Stimulated activated CD4-positive, alpha-beta T cell treated with anti-CD3 and anti-CD28 coated beads, Interleukin-4, amount 100 ng/mL, for 24 hours (primary cell): ENCODE results near the gene RGS7.
"Not testable (repeated sequence)": the region's sequence is repeated elsewhere in the genome, so short reads cannot be mapped to it uniquely, and the experiment has no call there.

ENCODE experiments used
- DNase-seq: peaks from one replicate; pipeline ENCODE4 v3.0.0-alpha.2; 2020

Gene RGS7

DNA sequence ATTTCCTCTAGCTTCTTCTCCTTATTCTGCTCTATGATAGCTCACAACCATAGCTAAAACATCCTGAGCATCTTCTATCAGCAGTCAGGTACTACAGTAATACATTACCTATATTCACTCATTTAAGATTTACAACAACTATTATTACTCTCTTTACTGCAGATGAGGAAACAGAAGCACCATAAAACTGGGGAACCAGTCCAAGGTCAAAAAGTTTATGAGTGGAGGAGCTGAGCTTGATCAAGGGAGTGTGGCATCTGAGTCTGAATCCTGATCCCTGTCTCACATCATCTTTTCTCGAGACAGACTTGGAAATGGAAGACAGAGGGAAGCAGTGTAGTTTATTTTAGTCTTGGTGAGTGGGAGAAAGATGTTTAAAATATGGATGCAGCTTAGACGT lies 288.6 kb downstream of the RGS7 start:
- DNase-seq, result no peak

DNA sequence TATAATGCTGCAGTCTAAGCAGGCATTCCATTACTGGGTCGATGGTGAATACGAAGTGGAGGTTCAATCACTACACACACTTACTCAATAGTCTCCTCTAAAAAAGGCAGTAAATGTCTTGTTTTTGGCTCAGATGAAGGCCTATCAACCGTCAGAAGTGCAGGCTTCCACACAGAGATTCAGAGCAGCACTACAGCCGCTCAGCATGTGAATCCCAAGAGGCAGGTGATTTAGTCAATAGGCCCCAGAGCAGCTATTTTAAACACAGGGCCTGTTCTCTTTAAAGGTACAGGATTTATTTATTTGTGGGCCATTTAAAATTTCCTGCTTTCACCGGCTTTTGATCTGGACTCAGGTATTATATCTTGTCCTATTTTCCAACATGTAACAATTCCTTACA lies 293.7 kb downstream of the RGS7 start:
- no peak for DNase-seq

DNA sequence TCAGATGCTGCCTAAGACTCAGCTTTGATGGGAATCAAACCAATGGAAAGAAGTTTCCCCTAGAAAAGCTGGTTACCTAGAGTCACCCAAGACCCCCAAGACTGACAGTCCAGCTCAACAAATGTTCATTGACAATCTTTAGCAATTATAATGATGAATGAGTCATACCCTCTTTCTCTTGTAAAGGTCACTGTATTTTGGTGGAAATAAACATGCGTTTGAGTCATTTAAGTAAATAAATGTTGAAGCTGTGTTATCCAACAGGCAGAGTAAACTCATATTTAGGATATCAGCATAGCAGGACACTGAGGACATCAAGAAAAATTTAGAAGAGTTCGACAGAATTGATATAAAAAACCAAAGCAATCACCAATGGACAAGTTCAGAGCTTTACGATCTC lies 295.9 kb downstream of the RGS7 start:
- DNase-seq, result no peak

DNA sequence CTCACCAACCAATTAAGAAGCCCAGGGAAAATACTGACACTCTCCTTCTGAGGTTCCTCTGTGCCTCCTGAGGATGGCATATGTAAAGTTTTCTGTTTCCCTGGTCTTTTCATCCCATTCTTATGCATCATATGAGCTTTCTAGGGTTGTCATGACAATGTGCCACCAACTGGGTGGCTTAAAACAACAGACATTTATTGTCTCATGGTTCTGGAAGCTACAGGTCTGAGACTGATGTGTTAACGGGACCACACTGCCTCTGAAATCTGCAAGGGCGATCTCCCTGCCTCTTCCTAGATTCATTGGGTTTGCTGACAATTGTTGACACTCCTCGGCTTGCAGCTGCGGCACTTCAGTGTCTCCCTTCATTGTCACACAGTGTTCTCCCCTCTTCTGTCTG lies 308.4 kb downstream of the RGS7 start:
- no peak for DNase-seq

DNA sequence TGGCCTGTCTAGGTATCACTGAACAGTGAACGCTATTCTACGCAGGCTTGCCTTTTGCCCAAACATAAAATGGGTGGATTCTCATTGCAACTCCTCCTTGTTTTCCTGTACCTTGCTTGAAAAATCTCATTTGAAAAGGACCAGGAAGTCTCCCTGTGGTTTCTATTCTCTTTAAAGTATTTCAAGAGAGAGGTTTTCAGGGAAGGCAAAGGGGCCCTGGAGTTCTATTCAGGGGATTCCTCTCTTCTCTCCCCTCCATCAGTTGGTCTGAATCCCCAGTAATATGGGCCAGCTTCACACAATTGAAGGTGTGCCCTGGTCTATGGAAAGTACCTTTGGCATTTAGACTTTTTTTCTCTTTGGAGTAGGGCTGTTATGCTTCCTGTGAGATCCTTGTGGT lies 311.3 kb downstream of the RGS7 start:
- DNase-seq, result no peak

DNA sequence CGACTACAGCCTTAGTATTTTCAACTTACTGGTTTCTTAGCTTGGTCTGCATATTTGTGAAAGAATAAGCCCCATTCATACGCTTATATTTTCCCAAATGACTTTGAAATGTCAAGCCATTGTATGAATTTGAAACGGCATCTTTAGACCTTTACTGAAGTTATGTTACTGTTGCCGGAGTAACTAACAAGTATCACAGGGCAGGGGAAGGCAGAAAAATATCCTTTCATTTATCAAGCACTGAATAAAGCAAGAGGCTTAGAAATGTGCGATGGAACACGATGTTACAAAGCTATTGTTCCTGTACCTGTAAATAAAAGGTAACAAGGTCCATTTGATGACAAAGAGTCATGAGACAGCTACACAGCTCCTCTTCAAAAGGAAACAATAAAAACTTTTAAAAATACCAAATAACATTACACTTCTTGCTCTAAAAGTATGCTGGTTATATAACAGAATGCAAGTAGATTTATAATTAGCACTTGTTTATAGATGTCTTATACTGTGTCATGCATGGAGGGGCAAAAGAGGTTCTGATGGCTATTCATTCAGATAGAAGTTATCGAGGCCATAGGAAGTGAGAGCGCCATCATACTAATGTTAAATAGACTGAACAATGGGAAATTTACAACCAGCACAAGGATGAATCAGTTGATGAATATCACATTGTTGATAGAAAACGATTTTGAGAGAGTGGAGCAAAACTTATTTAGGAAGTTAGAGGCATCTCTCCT lies 322.6 kb downstream of the RGS7 start:
- DNase-seq, result no peak

DNA sequence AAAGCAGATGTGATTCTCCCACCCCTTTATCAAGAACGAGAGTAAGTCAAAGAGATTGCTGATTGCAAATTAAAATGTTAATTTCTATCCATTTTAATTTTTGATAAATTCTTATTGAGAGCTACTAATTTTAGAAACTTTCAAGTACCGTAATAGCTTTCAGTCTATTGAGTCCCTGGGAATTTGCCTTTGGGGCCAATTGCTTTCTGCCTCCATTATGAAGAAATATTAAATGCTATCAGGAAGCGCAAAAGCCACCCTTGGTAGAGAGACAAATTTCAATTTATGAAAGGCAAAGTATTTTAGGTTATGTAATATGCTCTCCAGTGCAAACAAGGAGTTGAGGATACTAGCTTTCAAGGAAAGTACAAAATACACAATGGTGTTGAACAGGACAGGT lies 332.2 kb downstream of the RGS7 start:
- DNase-seq, result no peak

DNA sequence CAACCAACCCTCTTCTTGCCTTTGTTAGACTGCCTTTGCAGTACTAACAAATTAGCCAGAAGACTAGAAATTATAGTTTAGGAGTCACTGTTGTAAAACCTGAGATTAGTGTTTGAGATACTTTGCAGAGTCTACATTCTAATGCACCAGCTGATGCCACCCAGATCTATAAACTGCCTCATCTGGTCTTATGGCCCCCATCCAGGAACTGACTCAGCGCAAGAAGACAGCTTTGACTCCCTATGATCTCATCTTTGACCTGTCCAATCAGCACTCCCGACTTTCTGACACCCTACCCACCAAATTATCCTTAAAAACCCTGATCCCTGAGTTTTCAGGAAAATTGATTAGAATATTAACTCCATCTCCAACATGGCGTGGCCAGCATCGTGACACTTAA lies 334.6 kb downstream of the RGS7 start:
- no peak for DNase-seq

DNA sequence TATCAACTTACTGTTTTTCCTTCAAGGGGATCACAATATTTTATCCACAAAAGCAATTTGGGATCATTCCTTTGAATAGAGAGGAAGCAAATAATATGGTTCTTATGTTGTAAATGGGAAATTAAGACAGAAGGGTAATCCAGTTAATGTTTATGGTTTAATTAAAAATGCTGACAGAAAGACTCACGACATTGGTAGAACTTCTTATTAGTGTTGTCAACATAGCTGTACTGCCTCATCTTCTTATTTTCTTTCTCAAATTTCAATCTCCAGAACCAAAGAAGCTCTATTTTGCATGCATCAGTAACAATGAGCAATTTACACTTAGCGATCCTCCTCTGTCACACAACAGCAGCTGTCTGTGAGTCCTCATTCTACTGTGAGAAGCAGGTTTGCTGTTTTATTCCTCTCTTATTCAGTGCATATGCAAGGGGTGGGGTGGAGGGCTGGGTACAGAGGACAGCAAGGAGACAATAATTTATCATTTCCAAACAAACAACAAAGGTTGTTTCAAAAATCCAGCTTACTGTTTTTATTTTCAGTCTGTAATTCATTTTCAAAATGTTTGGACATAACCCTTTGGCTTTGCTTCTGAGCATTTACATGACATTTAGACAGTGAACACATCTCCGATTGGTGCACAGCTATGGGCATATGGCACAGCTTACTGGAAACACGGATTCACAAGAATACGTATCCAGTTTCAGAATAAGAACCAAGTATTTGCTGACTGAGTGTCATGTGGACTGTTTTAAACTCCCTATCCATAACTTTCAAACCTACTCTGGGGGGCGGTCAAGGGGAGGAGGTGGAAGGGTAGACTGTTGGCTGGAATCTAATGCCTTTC lies 335.9 kb downstream of the RGS7 start:
- DNase-seq, result no peak

DNA sequence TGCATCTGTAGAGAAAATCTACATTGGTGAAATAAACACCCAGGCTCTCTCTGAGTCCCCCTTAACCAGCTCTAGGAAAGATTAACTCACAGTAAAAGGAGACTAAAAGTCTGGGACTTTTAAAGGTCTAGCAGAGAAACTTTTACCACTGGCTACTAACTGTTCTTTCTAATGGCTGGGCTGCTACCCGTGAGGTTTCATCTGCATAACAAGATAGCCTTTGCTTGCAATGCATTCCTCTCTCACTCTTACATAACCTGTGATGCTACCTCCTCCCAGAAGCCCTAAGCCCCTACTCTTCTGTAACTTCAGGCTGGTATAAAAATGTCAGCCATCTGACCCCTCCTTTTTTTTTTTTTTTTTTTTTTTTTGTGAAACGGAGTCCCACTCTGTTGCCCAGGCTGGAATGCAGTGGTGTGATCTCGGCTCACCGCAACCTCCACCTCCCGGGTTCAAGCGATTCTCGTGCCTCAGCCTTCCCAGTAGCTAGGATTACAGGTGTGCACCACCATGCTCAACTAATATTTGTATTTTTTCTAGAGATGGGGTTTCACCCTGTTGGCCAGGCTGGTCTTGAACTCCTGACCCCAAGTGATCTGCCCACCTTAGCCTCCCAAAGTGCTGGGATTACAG lies 344.2 kb downstream of the RGS7 start:
- no peak for DNase-seq

DNA sequence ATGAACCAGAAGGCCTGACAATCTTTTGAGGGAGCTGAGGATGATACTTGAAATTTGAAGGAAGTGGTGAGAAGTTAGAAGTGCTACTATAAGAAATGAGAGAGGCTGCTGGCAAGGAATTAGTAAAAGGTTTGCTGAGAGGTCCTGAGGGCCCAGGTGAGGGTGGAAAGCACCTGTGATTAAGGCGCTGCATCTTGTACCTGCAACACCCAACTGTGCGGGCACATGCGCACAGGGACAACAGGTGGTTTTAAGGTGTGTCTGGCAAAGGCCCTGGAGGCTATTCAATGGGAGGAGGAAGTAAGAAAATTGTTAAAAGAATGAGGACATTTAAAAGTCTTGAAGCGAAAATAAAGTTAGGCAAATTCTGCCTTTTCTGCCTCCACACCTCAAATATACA lies 349.3 kb downstream of the RGS7 start:
- no peak for DNase-seq

DNA sequence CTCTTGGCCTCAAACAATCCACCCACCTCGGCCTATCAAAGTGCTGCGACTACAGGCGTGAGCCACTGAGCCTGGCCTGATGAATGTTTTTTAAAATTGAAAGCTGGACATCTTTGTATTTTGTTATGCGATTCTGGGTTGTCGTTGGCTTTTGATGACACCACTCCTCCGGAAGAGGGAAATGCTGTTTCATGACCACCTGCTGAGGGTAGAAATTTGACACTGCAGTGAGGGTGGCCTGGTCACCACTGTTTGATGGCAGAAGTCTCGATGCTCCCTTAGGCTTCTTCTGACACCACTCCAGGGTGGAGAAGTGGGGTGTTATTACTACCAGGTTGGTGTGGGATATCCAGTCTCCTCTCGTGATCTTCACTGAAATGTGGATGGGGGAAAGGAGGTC lies 357.2 kb downstream of the RGS7 start:
- DNase-seq, result no peak

DNA sequence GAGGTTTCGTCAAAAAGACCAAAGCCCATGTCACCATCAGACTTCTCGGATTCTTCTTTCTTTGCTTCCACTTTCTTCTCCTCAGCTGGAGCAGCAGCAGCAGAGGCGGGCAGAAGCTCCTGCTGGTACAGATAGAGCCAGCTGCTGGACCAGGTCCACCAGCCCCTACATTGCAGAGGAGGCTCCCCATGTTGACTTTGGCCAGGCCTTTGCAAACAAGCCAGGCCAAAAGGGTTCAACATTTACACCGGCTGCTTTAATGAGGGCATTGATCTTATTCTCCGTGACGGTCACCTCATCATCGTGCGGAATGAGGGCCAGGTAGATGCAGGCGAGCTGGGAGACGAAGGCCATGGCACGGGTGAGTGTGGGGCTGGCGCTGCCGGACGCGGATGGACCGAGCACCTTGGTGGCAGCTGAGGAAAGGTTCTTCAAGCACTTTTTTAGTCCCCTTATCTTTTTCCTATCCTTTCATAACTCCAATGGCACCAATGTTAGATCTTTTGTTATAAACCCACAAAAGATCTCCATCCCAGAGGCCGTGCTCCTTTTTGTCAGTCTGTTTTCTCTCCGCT lies 358.5 kb downstream of the RGS7 start:
- no peak for DNase-seq

DNA sequence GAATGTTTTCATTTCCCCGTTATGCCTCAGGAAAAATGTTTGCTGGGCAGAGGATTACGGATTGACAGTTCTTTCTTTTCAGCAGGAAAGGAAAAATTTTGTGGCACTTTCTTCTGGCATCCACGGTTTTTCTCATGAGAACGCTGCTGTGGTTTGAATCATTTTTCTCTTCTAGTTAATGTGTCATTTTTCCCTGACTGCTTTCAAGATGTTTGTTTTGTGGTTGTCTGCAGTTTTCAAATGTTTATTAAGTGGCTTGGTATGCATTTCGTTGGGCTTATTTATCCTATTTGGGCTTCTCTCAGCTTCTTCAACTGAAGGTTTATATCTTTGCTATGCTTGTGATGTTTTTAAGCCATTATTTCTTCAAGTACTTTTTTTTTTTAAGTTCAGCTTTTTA lies 359.0 kb downstream of the RGS7 start:
- DNase-seq, result no peak

DNA sequence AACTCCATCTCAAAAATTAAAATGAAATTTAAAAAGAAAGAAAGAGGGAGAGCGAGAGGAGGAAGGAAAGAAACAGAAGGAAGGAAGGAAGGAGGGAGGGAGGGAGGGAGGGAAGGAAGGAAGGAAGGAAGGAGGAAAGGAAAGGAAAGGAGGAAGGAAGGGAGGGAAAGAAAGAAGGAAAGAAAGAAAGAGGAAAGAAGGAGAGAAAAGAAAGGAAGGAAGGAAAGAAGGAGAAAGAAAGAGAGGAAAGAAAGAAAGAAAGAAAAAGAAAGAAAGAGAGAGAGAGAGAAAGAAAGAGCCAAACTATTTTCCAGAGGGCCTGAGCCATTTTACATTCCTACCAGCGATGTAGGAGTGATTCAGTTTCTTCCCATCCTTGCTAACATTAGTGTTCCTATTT lies 364.0 kb downstream of the RGS7 start:
- DNase-seq, result no peak

DNA sequence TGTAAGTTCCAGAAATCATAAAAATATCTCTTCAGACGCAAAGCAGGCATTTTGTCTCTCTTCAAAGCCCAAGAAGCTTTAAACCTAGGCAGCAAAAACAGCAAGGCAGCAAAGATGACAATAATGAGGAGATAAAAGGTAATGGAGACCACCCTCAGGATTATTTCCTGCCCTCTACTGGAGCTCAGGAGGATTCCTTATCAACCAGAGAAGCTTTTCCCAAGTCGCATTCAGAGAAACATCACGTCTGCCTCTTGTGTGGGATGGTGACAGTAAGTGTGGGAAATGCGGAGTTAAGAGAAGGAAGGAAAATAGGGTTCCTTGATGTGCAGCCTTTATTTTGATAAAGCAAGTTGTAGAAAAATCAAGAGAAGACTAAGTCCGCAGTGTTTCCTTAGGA lies 365.8 kb downstream of the RGS7 start:
- no peak for DNase-seq

DNA sequence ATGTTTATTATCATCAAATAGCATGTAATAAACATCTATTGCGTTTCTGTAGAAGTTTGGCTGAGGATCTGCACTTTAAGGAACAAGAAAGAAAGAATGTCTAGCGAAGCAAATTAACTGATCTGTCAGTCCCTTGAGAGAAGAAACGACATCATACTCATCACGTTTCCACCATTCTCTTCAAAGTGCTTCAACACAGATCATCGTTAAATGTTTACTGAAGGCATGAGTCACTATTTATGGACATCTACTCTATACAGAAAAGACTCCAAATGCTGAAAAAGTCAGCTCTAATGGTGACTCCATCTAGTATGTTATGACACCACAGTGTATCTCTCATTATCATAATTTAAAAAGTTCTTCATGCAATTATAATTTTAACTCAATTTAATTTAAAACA lies 369.1 kb downstream of the RGS7 start:
- DNase-seq, result no peak

DNA sequence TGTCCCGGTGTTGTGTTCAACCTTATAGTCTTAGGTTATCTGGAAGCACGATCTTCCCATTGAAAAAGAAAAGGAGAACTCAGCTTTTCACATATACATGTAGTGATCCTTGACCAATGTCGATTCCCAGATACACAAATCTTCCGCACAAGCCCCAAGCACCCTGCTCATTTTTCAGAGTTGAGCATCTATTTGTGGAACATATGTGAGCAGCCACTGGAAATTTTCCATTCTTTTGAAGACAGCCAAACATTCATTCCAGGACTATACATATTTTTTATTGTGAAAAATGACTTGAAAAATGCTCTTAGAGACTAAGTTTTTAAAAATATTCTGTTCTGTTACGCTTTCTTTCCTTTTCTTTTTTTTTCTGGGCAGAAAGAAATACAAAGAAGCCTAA lies 371.9 kb downstream of the RGS7 start:
- no peak for DNase-seq

DNA sequence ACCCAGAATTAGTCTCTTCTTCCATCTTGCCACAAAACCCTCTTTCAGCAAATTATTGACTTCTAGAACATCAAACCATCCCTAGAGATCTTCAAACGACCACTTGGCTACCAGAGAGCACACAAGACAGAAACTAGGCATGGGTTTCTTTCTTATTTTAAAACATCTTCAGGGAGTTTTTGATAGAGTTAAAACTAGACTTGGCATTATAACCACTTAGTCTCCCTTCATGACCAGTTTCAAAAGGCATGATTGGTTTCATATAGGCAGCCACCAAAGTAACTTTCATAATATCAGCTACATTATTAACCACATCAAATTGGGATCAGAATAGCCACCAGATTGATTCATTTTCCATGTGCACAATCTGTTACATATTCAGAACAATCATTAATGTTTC lies 376.7 kb downstream of the RGS7 start:
- no peak for DNase-seq

DNA sequence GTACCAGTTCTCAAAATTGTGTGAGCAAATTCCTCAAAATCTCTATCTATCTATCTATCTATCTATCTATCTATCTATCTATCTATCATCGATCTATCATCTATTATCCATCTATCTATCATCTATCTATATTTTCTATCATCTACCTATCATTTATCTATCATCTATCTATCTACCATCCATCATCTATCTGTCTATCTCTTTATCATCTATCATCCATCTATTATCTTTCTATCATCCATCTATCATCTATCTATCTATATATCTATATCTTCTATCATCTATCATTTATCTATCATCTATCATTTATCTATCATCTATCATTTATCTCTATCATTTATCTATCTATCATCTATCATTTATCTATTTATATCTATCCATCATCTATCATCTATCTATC lies 380.3 kb downstream of the RGS7 start:
- DNase-seq, result no peak

DNA sequence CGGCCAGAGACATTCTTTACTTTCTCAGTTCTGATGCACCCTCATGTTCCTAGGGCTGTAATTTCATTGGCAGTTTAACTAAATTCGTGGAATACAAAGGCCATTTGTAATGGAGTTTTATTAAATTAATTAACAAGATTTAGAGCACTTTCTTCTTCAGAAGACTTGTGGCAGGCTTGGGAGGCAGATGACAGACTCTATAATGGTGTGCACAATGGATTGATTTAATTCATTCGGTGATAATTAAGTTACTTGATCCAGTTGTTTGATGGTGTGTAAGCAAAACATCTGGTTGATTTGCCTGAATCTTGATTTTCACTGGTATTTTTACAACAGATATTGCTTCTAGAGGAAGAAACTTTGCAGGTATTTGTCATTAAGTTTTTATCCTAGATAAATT lies 383.1 kb downstream of the RGS7 start:
- DNase-seq, result no peak

DNA sequence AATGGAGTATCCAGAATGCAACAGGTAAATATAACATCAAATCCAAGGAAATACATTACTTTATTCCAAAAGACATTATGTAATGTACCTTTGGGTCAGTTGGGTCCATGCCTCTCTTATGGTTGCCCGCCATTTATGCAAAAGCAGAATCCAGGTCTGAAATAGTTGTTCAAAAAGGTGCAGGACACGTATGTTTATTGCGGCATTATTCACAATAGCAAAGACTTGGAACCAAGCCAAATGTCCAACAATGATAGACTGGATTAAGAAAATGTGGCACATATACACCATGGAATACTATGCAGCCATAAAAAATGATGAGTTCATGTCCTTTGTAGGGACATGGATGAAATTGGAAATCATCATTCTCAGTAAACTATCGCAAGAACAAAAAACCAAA lies 384.9 kb downstream of the RGS7 start:
- DNase-seq, result not testable (repeated sequence)

DNA sequence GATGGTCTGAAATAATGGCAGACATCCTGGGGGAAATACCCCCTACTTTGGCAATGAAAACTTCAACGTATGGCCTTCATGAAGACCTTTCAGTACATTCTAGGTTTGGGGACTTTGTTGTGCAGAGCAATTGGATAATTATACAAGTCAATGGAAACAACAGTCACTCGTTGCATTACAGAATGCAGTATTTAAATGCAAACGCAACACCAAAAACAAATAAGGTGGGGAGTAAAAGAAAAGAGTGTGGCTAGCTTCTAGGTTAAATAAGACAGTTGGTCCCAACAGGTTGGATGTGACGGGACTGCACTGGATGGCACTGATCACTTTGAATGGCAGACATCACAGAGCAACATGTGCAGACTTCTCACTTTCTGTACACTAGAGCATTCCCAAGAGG lies 386.8 kb downstream of the RGS7 start:
- no peak for DNase-seq

DNA sequence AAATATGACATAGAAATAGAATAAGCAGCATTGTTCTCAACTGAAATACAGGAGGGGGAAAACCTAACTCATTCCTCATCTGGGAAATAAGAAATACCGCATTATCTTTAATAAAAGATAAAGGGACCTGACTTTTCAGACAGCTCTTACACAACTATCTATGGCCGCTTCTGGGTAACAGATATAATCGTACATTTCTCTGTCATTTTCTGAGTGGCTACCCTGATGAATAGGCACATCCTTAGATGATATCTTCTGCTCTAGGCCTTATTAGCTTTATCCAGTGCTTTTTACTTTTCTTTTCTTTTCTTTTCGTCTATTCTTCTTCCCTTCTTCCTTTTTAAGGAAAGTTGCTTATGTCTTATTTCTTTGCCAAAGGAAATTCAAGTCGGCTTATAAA lies 388.1 kb downstream of the RGS7 start:
- no peak for DNase-seq
